Activated CD8-positive, alpha-beta memory T cell treated with anti-CD3 and anti-CD28 coated beads, Interleukin-2, amount 10 ng/mL, durations not matched to agents 7 days and 5 days (primary cell): ENCODE data around the gene PRRG1. TPM values are rescaled to one million over a fixed set of nuclear protein-coding genes. Genes with fewer than 3 reads are reported as not detected.
"Not testable (repeated sequence)": the region's sequence is repeated elsewhere in the genome, so short reads cannot be mapped to it uniquely, and the experiment has no call there.

Experiments used
- ATAC-seq: fragments of 150-1000 bp; cut with Tn5 transposase; one replicate; pipeline ENCODE4 v1.10.0; 2021; ENCODE audit warnings: moderate library complexity
- CTCF ChIA-PET: fragments of 350-600 bp; sonication (Branson Sonifier 250); formaldehyde crosslinking; loops from one replicate; lab custom pipeline; 2021; ENCODE audit warnings: antibody characterized with exemption; lab: Charles Lee
- DNase-seq: peaks from one replicate; pipeline ENCODE4 v3.0.0-alpha.2; 2020
- H3K27ac Mint-ChIP-seq: one replicate; pipeline ENCODE4 v1.8.0; 2021; ENCODE audit warnings: mild to moderate bottlenecking, mixed read lengths
- H3K27me3 Mint-ChIP-seq: one replicate; pipeline ENCODE4 v1.8.0; 2021; ENCODE audit warnings: mixed read lengths
- H3K36me3 Mint-ChIP-seq: one replicate; pipeline ENCODE4 v1.8.0; 2021; ENCODE audit warnings: mild to moderate bottlenecking, mixed read lengths
- H3K4me1 Mint-ChIP-seq: one replicate; pipeline ENCODE4 v1.8.0; 2021; ENCODE audit warnings: mixed read lengths
- H3K4me3 Mint-ChIP-seq: one replicate; pipeline ENCODE4 v1.8.0; 2021; ENCODE audit warnings: mild to moderate bottlenecking, moderate library complexity, mixed read lengths
- H3K9me3 Mint-ChIP-seq: one replicate; pipeline ENCODE4 v1.8.0; 2022; ENCODE audit warnings: low read depth, mixed read lengths
- total RNA-seq, 2 experiments: library from RNA; stranded (reverse); gene quantifications; one replicate each; pipeline ENCODE4 v1.2.3, GENCODE V29; 2021

PRRG1 gene
- total RNA-seq, 2 experiments from 2014 or later, result not detected

DNA sequence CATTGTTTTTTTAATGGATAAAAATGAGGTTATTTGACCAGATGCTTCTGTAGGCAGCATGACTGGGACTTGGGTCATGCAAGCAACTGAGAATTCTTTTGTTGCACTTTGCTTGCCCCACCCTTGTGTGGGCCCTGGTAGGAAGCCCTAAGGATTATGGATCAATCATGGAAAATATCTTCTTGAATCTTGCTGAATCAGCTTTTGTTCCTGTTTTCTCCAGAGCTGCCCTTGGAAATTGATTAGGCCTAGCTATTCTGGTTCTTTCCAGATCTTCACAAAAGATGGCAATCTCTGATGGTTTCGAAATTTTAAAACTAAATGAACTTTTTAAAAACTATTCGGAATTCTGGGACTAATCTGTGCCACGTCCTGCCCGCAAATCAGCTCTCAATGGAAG is 58.6 kb downstream of the PRRG1 start:
- DNase-seq (no peak), ATAC-seq (no peak)
- H3K4me3 Mint-ChIP-seq, result no peak overlapping the region
- no peaks in the 10 kb centered on the region for H3K36me3 Mint-ChIP-seq
- H3K4me1 Mint-ChIP-seq, result no peaks in the 10 kb centered on the region
- CTCF ChIA-PET, result no interaction called here
- no peak overlapping the region for H3K27ac Mint-ChIP-seq
- no peaks in the 10 kb centered on the region for H3K27me3 Mint-ChIP-seq
- no peaks in the 10 kb centered on the region for H3K9me3 Mint-ChIP-seq

DNA sequence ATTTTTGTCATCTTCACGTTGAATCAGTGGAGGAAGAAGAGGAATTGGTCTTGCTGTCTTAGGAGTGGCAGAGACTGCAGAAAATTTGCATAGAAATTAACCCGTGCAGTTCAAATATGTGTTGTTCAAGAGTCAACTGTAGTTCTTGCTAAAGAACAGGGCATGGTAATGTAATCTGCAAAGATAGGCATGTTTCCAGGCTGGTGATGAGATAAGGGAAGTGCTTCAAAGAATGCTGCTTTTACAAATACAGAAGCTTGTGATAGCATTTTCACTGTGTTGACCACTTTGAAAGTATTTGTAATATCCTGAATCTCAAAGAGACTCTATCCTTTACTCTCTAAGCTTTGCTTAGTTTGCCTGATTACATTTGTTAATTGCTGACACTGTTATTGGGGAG is 60.1 kb downstream of the PRRG1 start:
- H3K36me3 Mint-ChIP-seq, result no peaks in the 10 kb centered on the region
- no peaks in the 10 kb centered on the region for H3K9me3 Mint-ChIP-seq
- no peaks in the 10 kb centered on the region for H3K27me3 Mint-ChIP-seq
- H3K4me3 Mint-ChIP-seq, result no peak overlapping the region
- no peak for DNase-seq
- ATAC-seq, result no peak
- no peak overlapping the region for H3K27ac Mint-ChIP-seq
- no peaks in the 10 kb centered on the region for H3K4me1 Mint-ChIP-seq
- CTCF ChIA-PET, result no interaction called here

- Mint-ChIP-seq H3K27me3 (no peaks in the 10 kb centered on the region), H3K9me3 (no peaks in the 10 kb centered on the region), H3K4me3 (no peak overlapping the region), H3K36me3 (no peaks in the 10 kb centered on the region), H3K4me1 (no peaks in the 10 kb centered on the region), H3K27ac (no peak overlapping the region)
- DNase-seq (no peak), ATAC-seq (no peak)
- CTCF ChIA-PET, result no interaction called here
These were observed 71.0 kb downstream of the PRRG1 start for GRCh38 chrX:37420185-37420584.

DNA sequence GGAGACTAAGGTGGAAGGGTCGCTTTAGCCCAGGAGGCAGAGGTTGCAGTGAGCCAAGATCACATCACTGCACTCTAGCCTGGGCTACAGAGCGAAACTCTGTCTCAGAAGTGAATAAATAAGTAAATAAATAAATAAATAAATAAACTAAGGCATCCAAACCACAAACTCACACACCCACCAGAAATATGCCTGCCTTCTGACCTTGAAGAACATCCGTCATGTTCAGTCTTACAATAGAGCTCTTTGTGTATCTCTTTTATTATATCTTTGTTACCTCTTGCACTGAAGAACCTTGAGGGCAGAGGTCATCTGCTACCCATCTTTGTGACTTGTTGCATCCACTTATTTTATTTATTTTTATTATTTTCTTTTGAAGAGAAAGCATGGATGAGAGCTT is 71.6 kb downstream of the PRRG1 start:
- ATAC-seq (no peak), DNase-seq (no peak)
- H3K36me3 Mint-ChIP-seq, result no peaks in the 10 kb centered on the region
- CTCF ChIA-PET, result no interaction called here
- no peak overlapping the region for H3K27ac Mint-ChIP-seq
- no peaks in the 10 kb centered on the region for H3K4me1 Mint-ChIP-seq
- H3K4me3 Mint-ChIP-seq, result no peak overlapping the region
- H3K9me3 Mint-ChIP-seq, result no peaks in the 10 kb centered on the region
- H3K27me3 Mint-ChIP-seq, result no peaks in the 10 kb centered on the region

DNA sequence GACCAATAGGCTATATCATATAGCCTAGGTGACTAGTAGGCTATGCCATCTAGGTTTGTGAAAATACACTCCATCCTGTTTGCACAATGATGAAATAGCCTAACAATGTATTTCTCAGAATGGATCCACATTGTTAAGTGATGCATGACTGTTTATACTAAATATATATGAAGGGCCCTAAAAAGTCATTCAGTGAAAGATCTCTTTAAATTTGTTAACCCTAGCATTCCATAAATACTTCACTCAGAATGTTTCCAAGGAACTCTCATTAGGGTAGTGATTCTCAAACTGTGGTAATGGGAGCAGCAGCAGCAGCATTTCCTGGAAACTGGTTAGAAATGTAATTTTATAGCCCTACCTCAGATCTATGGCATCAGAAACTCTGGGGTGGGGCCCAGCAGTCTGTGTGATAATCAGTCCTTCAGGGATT is 74.9 kb downstream of the PRRG1 start:
- no peaks in the 10 kb centered on the region for H3K9me3 Mint-ChIP-seq
- CTCF ChIA-PET, result no interaction called here
- H3K36me3 Mint-ChIP-seq, result no peaks in the 10 kb centered on the region
- no peak for ATAC-seq
- H3K4me1 Mint-ChIP-seq, result no peaks in the 10 kb centered on the region
- no peak overlapping the region for H3K27ac Mint-ChIP-seq
- no peak for DNase-seq
- no peaks in the 10 kb centered on the region for H3K27me3 Mint-ChIP-seq
- no peak overlapping the region for H3K4me3 Mint-ChIP-seq

DNA sequence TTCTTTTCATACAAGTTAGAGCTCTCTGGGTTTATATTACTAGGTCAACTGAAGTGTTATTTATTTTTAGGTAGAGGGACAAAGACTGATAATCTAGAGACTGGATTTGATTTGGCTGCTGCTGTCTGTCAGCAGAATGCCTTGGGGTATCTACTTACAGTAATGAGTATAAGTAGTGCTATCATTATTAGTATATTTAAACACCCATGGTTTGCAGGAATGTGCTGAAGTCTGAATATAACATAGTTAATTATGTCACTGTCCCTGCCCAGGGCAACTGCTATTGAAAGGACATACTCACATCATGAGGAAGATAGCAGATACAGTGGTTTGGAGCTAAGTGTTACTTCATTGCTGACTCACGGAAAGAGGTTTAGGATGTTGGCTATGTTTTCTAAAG is 76.2 kb downstream of the PRRG1 start:
- ATAC-seq, result no peak
- no peaks in the 10 kb centered on the region for H3K27me3 Mint-ChIP-seq
- DNase-seq, result no peak
- H3K36me3 Mint-ChIP-seq, result no peaks in the 10 kb centered on the region
- no peak overlapping the region for H3K27ac Mint-ChIP-seq
- H3K9me3 Mint-ChIP-seq, result no peaks in the 10 kb centered on the region
- H3K4me3 Mint-ChIP-seq, result no peak overlapping the region
- CTCF ChIA-PET, result no interaction called here
- H3K4me1 Mint-ChIP-seq, result no peaks in the 10 kb centered on the region

GRCh38 chrX:37428962-37429361 is 79.8 kb downstream of the PRRG1 start:
- H3K4me3 Mint-ChIP-seq, ATAC-seq, H3K27ac Mint-ChIP-seq, H3K9me3 Mint-ChIP-seq, H3K36me3 Mint-ChIP-seq, H3K4me1 Mint-ChIP-seq, DNase-seq, CTCF ChIA-PET, H3K27me3 Mint-ChIP-seq: not testable (repeated sequence)

DNA sequence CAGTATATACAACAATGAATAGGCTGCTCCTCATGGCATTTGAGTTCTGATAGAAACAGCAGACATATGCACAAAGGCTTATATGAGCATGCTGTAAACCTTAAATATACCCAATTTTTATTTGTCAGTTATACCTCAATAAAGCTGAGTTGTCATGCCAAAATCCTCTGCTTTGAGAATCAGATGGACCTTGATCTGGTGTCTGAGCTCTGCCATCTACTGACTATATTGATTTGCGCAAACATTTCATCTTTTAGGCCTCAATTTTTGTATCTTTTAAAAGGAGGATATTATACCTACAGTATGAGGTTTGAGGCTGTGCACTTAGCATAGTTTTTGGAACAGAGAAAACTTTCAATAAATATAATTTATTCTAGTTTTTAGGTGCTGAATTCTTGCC is 85.2 kb downstream of the PRRG1 start:
- Mint-ChIP-seq H3K27ac (no peak overlapping the region), H3K9me3 (no peaks in the 10 kb centered on the region), H3K4me1 (no peaks in the 10 kb centered on the region), H3K27me3 (no peaks in the 10 kb centered on the region), H3K36me3 (no peaks in the 10 kb centered on the region), H3K4me3 (no peak overlapping the region)
- no peak for ATAC-seq
- CTCF ChIA-PET, result no interaction called here
- no peak for DNase-seq

DNA sequence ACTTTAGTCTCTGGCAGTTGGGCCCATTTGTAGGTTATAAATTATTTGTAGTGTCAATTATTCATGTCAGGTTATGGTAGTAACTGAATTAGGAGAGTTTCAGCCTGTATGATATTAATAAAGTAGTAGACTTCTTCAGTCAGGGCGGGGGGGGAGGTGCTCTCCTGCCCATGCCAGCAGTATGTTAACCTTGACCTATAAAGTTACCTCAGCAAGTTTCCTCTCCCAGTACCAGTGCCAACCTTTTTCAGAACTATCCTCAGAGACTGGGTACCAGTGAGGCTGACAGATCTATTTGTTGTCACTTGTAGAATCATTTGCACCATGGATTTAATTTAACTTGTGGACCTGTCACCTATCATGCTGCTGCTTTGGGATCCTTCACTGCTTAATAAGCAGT is 88.0 kb downstream of the PRRG1 start:
- DNase-seq (no peak), ATAC-seq (no peak)
- Mint-ChIP-seq H3K27me3 (no peaks in the 10 kb centered on the region), H3K9me3 (no peaks in the 10 kb centered on the region), H3K36me3 (no peaks in the 10 kb centered on the region), H3K4me3 (no peak overlapping the region), H3K4me1 (no peaks in the 10 kb centered on the region), H3K27ac (no peak overlapping the region)
- CTCF ChIA-PET, result no interaction called here

GRCh38 chrX:37441377-37441776 is 92.2 kb downstream of the PRRG1 start:
- no peaks in the 10 kb centered on the region for H3K9me3 Mint-ChIP-seq
- CTCF ChIA-PET, result no interaction called here
- H3K27ac Mint-ChIP-seq, result no peak overlapping the region
- DNase-seq (no peak), ATAC-seq (no peak)
- H3K27me3 Mint-ChIP-seq, result no peaks in the 10 kb centered on the region
- no peaks in the 10 kb centered on the region for H3K4me1 Mint-ChIP-seq
- no peak overlapping the region for H3K4me3 Mint-ChIP-seq
- no peaks in the 10 kb centered on the region for H3K36me3 Mint-ChIP-seq

DNA sequence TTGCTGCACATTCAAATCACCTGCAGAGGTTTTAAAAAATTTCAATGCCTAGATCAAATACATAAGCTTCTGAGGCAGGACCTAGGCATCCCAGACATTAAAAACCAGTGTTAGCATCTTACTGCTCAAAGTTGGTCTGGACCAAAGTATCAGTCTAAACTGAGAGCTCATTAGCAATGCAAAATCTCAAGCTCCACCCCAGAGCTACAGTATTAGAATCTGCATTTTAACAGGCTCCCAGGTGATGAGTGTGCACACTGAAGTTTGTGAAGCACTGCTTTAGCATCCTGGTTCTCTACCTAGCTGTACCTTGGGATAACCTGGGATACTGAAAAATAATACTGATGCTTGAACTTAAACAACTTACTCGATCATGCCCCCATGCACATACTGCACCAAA is 96.0 kb downstream of the PRRG1 start:
- no peaks in the 10 kb centered on the region for H3K9me3 Mint-ChIP-seq
- no peak overlapping the region for H3K4me3 Mint-ChIP-seq
- DNase-seq, result no peak
- CTCF ChIA-PET, result no interaction called here
- H3K27me3 Mint-ChIP-seq, result no peaks in the 10 kb centered on the region
- H3K36me3 Mint-ChIP-seq, result no peaks in the 10 kb centered on the region
- no peaks in the 10 kb centered on the region for H3K4me1 Mint-ChIP-seq
- ATAC-seq, result no peak
- H3K27ac Mint-ChIP-seq, result no peak overlapping the region

GRCh38 chrX:37453821-37454220 is 104.7 kb downstream of the PRRG1 start:
- Mint-ChIP-seq H3K9me3 (no peaks in the 10 kb centered on the region), H3K4me3 (no peak overlapping the region), H3K27me3 (no peaks in the 10 kb centered on the region), H3K4me1 (no peaks in the 10 kb centered on the region), H3K27ac (no peak overlapping the region), H3K36me3 (no peaks in the 10 kb centered on the region)
- DNase-seq (no peak), ATAC-seq (no peak)
- CTCF ChIA-PET, result no interaction called here

- CTCF ChIA-PET, result no interaction called here
- Mint-ChIP-seq H3K36me3 (no peaks in the 10 kb centered on the region), H3K9me3 (no peaks in the 10 kb centered on the region), H3K4me3 (no peak overlapping the region), H3K27me3 (no peaks in the 10 kb centered on the region), H3K27ac (no peak overlapping the region), H3K4me1 (no peaks in the 10 kb centered on the region)
- DNase-seq (no peak), ATAC-seq (no peak)
These were observed 105.5 kb downstream of the PRRG1 start for GRCh38 chrX:37454537-37455285.

- no peak overlapping the region for H3K27ac Mint-ChIP-seq
- DNase-seq (no peak), ATAC-seq (no peak)
- H3K4me3 Mint-ChIP-seq, result no peak overlapping the region
- H3K27me3 Mint-ChIP-seq, result no peaks in the 10 kb centered on the region
- H3K36me3 Mint-ChIP-seq, result no peaks in the 10 kb centered on the region
- no peaks in the 10 kb centered on the region for H3K9me3 Mint-ChIP-seq
- no peaks in the 10 kb centered on the region for H3K4me1 Mint-ChIP-seq
- CTCF ChIA-PET, result no interaction called here
These were observed 106.2 kb downstream of the PRRG1 start for GRCh38 chrX:37455381-37455780.

DNA sequence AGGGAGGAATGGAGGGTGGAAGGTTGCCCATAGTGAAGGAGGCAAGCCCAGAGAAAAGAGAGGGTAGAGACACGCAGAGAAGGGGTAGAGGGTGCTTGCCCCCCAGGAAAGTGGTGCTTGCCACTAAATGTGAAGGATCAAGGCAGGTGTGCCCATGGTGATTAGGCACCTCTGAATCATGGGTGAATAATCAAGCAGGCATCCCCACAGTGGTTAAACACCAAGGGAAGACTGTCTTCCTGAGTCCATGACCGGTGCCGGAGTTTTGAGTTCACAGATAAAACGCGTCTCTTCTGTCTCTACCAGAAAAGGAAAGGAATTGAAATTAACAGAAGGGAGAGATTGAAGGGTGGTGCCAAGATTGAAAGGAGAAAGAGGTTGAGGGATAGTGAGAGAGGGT is 111.1 kb downstream of the PRRG1 start:
- DNase-seq, H3K9me3 Mint-ChIP-seq, H3K27me3 Mint-ChIP-seq, H3K36me3 Mint-ChIP-seq, H3K27ac Mint-ChIP-seq, H3K4me1 Mint-ChIP-seq, H3K4me3 Mint-ChIP-seq, ATAC-seq, CTCF ChIA-PET: not testable (repeated sequence)
